Mesodermal cell (in vitro differentiated cells): ENCODE measurements around the gene SLC25A6.

ENCODE experiments used
- H3K27ac ChIP-seq: 2 replicates; pipeline ENCODE4 v1.7.0; 2013; ENCODE audit warnings: mild to moderate bottlenecking, low read depth, low read length, moderate library complexity; ENCODE audit not compliant: severe bottlenecking
- H3K36me3 ChIP-seq: 2 replicates; pipeline ENCODE4 v1.7.1; 2013; ENCODE audit warnings: mild to moderate bottlenecking, low read length, moderate library complexity; ENCODE audit not compliant: control insufficient read depth, insufficient read depth
- H3K4me1 ChIP-seq: one replicate; pipeline ENCODE4 v1.7.1; 2013; ENCODE audit warnings: mild to moderate bottlenecking, low read length; ENCODE audit not compliant: insufficient read depth, control insufficient read depth, poor library complexity, severe bottlenecking
- H3K4me3 ChIP-seq: 2 replicates; pipeline ENCODE4 v1.7.0; 2013; ENCODE audit warnings: low read length, control low read depth, mild to moderate bottlenecking; ENCODE audit not compliant: insufficient read depth, poor library complexity, severe bottlenecking; ENCODE audit errors: extremely low read depth
- H3K9me3 ChIP-seq: 2 replicates; pipeline ENCODE4 v1.7.1; 2013; ENCODE audit warnings: mild to moderate bottlenecking, low read length, moderate library complexity; ENCODE audit not compliant: control insufficient read depth
- WGBS, 2 experiments: methylation state at CpG; one replicate each; pipeline ENCODE4 v1.1.5; 2013; ENCODE audit warnings: missing lambda C conversion rate in 2 of 2; ENCODE audit not compliant: insufficient coverage in 2 of 2; 5-methylcytosine and 5-hydroxymethylcytosine counted together

Gene SLC25A6

GRCh38 chrX:1389181-1389992 lies 2.5 kb downstream of the SLC25A6 start:
- H3K4me3 ChIP-seq = no peak overlapping the region
- H3K4me1 ChIP-seq = peaks cover 30% of the 10 kb centered on the region
- H3K36me3 ChIP-seq = peaks cover 69% of the 10 kb centered on the region
- H3K9me3 ChIP-seq = no peaks in the 10 kb centered on the region
- 97 to 98% methylated on average over 51 of the region's 51 CpGs for WGBS, 2 experiments
- H3K27ac ChIP-seq = no peak overlapping the region

- peaks cover 26% of the 10 kb centered on the region for H3K4me1 ChIP-seq
- no peak overlapping the region for H3K27ac ChIP-seq
- peaks cover 76% of the 10 kb centered on the region for H3K36me3 ChIP-seq
- no peaks in the 10 kb centered on the region for H3K9me3 ChIP-seq
- WGBS, 2 experiments = 93% methylated on average over 4 of the region's 4 CpGs; no CpG with 5 or more reads in 1 of the 2 experiments
- H3K4me3 ChIP-seq = no peak overlapping the region
Measured at GRCh38 chrX:1388651-1389050, 3.3 kb downstream of the SLC25A6 start.

- Histone ChIP-seq H3K9me3 (no peaks in the 10 kb centered on the region), H3K4me3 (no peak overlapping the region), H3K27ac (no peak overlapping the region), H3K36me3 (peaks cover 83% of the 10 kb centered on the region), H3K4me1 (peaks cover 20% of the 10 kb centered on the region)
- WGBS, 2 experiments = 93 to 95% methylated on average over 37 to 38 of the region's 43 CpGs
Measured at GRCh38 chrX:1387141-1387776, 4.7 kb downstream of the SLC25A6 start.

- peaks cover 20% of the 10 kb centered on the region for H3K4me1 ChIP-seq
- no peak overlapping the region for H3K4me3 ChIP-seq
- 94 to 98% methylated on average over 33 to 40 of the region's 41 CpGs for WGBS, 2 experiments
- H3K36me3 ChIP-seq = peaks cover 83% of the 10 kb centered on the region
- no peaks in the 10 kb centered on the region for H3K9me3 ChIP-seq
- H3K27ac ChIP-seq = no peak overlapping the region
Measured at GRCh38 chrX:1386338-1387127, 5.4 kb downstream of the SLC25A6 start.

- Histone ChIP-seq H3K36me3 (peaks cover 75% of the 10 kb centered on the region), H3K9me3 (no peaks in the 10 kb centered on the region), H3K4me1 (peaks cover 20% of the 10 kb centered on the region), H3K27ac (no peak overlapping the region), H3K4me3 (no peak overlapping the region)
- 95 to 96% methylated on average over 31 to 35 of the region's 36 CpGs for WGBS, 2 experiments
Measured at GRCh38 chrX:1385253-1386223, 6.4 kb downstream of the SLC25A6 start.

- 94 to 99% methylated on average over 14 to 15 of the region's 18 CpGs for WGBS, 2 experiments
- H3K27ac ChIP-seq = no peak overlapping the region
- H3K36me3 ChIP-seq = peaks cover 67% of the 10 kb centered on the region
- H3K9me3 ChIP-seq = no peaks in the 10 kb centered on the region
- peaks cover 12% of the 10 kb centered on the region for H3K4me1 ChIP-seq
- H3K4me3 ChIP-seq = no peak overlapping the region
Measured at GRCh38 chrX:1384658-1385252, 7.2 kb downstream of the SLC25A6 start.

- no peaks in the 10 kb centered on the region for H3K9me3 ChIP-seq
- peaks cover 27% of the 10 kb centered on the region for H3K36me3 ChIP-seq
- H3K4me3 ChIP-seq = no peak overlapping the region
- H3K27ac ChIP-seq = no peak overlapping the region
- 78 to 82% methylated on average over 20 of the region's 20 CpGs for WGBS, 2 experiments
- H3K4me1 ChIP-seq = peaks cover 2% of the 10 kb centered on the region
Measured at GRCh38 chrX:1380672-1381233, 11.2 kb downstream of the SLC25A6 start.

- 95 to 97% methylated on average over 23 of the region's 24 CpGs for WGBS, 2 experiments
- H3K9me3 ChIP-seq = no peaks in the 10 kb centered on the region
- no peak overlapping the region for H3K27ac ChIP-seq
- H3K4me3 ChIP-seq = no peak overlapping the region
- H3K36me3 ChIP-seq = peaks cover 4% of the 10 kb centered on the region
- H3K4me1 ChIP-seq = no peaks in the 10 kb centered on the region
Measured at GRCh38 chrX:1378306-1378759, 13.6 kb downstream of the SLC25A6 start.

GRCh38 chrX:1368385-1368698 lies 23.6 kb downstream of the SLC25A6 start:
- H3K4me1 ChIP-seq = no peaks in the 10 kb centered on the region
- H3K9me3 ChIP-seq = no peaks in the 10 kb centered on the region
- H3K4me3 ChIP-seq = no peak overlapping the region
- H3K27ac ChIP-seq = no peak overlapping the region
- 78 to 95% methylated on average over 3 of the region's 4 CpGs for WGBS, 2 experiments
- no peaks in the 10 kb centered on the region for H3K36me3 ChIP-seq
